T follicular helper cell (primary cell): ENCODE data around the gene TMEM132D.

ENCODE experiments used
- DNase-seq: peaks from one replicate; pipeline ENCODE4 v3.0.0-alpha.2; 2020; ENCODE audit warnings: low read depth

TMEM132D gene

GRCh38 chr12:129351481-129351880 lies 552.3 kb downstream of the TMEM132D start:
- no peak for DNase-seq

- no peak for DNase-seq
Measured at GRCh38 chr12:129339336-129339735, 564.5 kb downstream of the TMEM132D start.

GRCh38 chr12:129337413-129337812 lies 566.4 kb downstream of the TMEM132D start:
- no peak for DNase-seq

GRCh38 chr12:129335773-129336172 lies 568.1 kb downstream of the TMEM132D start:
- no peak for DNase-seq

- no peak for DNase-seq
Measured at GRCh38 chr12:129332286-129332685, 571.5 kb downstream of the TMEM132D start.

- DNase-seq = no peak
Measured at GRCh38 chr12:129331356-129332085, 572.3 kb downstream of the TMEM132D start.

GRCh38 chr12:129328235-129328634 lies 575.6 kb downstream of the TMEM132D start:
- no peak for DNase-seq

- no peak for DNase-seq
Measured at GRCh38 chr12:129325566-129325965, 578.3 kb downstream of the TMEM132D start.

GRCh38 chr12:129312048-129312447 lies 591.8 kb downstream of the TMEM132D start:
- no peak for DNase-seq

GRCh38 chr12:129310346-129310745 lies 593.5 kb downstream of the TMEM132D start:
- DNase-seq = no peak

GRCh38 chr12:129305851-129306250 lies 598.0 kb downstream of the TMEM132D start:
- DNase-seq = no peak

- no peak for DNase-seq
Measured at GRCh38 chr12:129304529-129304928, 599.3 kb downstream of the TMEM132D start.

GRCh38 chr12:129300011-129300410 lies 603.8 kb downstream of the TMEM132D start:
- DNase-seq = no peak

- no peak for DNase-seq
Measured at GRCh38 chr12:129298921-129299320, 604.9 kb downstream of the TMEM132D start.

GRCh38 chr12:129296671-129297070 lies 607.2 kb downstream of the TMEM132D start:
- no peak for DNase-seq

GRCh38 chr12:129294868-129295267 lies 609.0 kb downstream of the TMEM132D start:
- DNase-seq = no peak

- DNase-seq = no peak
Measured at GRCh38 chr12:129279771-129280170, 624.1 kb downstream of the TMEM132D start.

- DNase-seq = no peak
Measured at GRCh38 chr12:129276361-129277060, 627.3 kb downstream of the TMEM132D start.

GRCh38 chr12:129269756-129270495 lies 633.9 kb downstream of the TMEM132D start:
- no peak for DNase-seq

GRCh38 chr12:129258781-129259318 lies 645.0 kb downstream of the TMEM132D start:
- DNase-seq = no peak

- no peak for DNase-seq
Measured at GRCh38 chr12:129257524-129257923, 646.3 kb downstream of the TMEM132D start.

- no peak for DNase-seq
Measured at GRCh38 chr12:129246630-129247029, 657.2 kb downstream of the TMEM132D start.
